ENCODE data around the gene STK16.

STK16 gene

DNA sequence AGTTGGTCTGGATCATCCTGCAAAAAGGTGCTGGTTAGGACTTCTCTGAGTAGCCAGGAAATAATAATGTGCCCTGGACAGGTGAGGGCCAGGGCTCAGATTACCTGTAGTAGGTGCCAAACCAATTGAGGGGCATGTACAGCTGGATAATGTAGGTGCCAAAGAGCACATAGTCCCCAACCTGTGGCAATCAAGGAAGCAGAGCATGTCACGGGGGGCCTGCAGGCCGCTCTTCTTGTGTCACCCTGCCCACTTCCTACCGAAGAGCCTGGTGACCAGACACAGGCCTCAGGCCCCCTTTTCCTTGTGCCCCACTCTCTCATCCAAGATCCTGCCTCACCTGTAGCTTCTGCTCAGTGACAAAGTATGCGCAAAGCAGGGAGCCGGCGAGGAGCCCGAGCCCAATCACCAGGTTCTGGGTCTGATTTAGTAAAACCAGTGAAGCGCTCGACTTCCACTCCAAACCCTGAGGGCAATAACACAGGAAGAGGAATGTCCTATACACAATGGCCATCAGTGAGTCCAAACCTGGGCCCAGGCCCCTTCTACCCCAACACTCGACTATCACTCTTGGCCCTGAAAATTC, 31.7 kb upstream of the STK16 start:
- no peak for DNase-seq (ENCODE audit: low read depth in 2 of 2)

DNA sequence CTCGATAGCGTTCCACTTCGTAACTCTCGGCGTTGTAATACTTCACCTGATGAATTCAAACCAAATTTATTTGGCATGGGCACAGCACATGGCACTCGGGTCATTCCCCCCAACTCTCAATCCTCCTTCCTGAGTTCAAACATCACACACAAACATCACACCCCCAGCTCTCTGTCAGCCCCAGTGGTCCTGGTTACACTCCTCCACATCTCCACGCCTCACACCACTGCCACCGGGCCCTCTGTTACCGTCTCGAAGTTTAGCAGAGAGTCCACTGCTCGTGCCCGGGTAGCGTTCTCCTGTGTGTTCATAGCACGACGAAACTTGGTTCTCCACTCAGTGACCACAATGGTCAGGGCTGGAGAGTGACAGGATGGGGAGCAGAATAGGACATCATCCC, 31.1 kb upstream of the STK16 start:
- DNase-seq (ENCODE audit: low read depth in 2 of 2): no peak

DNA sequence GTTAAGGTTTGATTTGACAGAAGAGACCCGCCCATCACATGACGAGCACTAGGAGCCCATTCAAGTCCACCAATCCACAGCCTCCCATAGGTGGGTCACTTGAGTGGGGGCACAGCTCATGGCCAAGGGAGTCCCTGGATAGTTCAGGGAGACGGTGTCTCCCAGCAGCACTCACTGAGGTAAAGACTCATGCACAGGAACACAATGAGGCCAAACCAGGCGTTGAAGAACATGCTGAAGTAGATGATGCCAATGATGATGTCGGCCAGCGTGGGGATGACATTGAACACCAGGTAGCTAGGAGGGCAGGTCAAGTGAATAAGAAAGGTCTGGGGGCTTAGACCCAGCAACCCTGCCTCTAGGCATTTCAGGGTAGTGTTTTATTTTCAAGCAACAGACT, 30.5 kb upstream of the STK16 start:
- DNase-seq (ENCODE audit: low read depth in 2 of 2): no peak

DNA sequence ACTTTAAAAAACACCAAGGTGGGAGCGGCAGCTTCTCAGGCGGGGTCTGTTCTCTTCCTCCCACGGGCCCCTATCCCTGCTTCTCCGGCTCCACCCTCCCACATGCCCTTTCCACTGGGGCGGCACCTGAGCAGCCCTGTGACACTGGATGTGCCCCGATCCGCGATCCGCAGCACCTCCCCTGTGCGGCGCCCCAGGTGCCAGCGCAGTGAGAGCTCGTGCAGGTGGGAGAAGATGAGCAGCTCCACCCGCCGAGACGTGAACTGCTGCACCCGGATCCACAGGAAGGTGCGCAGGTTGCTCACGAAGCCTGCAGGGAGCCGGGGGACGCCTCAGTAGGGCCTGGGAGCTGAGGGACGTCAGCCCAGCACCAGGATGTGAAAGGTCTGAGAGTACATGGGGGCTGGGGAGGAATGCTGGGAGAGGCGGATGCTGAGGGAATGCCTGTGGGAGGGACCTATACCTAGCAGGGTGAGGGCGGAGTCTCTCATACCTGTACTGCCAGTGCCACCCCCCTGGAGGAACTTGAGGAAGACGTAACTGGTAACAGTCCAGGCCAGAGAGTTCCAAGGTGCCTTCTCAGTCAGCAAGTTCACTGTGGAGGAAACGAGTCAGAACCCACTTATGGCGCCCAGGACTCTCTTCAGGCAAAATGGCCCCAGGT, 29.3 kb upstream of the STK16 start:
- no peak for DNase-seq (ENCODE audit: low read depth in 2 of 2)

DNA sequence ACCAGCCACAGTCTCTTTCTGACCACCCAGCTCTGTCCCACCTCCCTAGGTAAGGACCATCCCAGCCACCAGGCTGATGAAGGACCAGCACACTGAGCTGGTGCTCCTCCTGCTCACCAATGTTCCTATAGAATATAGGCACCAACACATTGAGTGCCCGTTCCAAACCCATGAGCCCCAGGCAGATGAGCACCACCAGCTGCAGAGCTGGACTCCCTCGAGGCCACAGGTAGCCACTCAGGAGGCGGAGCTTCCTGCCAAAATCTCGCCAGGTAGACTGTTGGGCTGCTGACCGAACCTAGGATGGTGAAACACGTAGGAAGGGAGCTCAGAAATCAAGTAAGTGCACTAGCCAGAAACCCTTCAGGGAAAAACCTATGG, 28.8 kb upstream of the STK16 start:
- DNase-seq (ENCODE audit: low read depth in 2 of 2): no peak

DNA sequence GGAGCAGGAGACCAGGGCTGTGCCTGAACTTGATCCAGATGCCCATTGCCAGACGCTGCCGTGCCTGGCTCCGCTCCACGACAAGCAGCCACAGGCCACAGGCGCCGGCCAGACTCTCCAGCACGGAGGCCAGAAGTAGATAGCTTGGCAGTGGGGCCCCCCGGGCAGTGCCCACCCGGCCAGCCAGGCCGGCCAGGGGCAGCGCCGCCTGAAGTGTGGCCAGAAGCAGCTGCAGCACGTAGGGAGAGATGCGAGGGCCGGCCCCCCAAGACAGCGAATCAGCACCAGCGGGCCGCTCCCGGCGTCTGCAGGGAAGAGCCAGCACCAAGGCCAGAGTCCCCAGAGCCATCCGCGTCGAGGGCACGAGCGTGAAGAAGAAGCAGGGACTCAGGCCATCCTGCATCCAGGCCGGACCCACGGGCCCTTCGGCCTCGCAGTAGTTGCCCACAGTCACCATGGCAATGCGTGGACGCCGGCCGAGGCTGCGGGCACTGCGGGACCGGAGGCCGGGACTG, 27.0 kb upstream of the STK16 start:
- no peak for DNase-seq (ENCODE audit: low read depth in 2 of 2)

DNA sequence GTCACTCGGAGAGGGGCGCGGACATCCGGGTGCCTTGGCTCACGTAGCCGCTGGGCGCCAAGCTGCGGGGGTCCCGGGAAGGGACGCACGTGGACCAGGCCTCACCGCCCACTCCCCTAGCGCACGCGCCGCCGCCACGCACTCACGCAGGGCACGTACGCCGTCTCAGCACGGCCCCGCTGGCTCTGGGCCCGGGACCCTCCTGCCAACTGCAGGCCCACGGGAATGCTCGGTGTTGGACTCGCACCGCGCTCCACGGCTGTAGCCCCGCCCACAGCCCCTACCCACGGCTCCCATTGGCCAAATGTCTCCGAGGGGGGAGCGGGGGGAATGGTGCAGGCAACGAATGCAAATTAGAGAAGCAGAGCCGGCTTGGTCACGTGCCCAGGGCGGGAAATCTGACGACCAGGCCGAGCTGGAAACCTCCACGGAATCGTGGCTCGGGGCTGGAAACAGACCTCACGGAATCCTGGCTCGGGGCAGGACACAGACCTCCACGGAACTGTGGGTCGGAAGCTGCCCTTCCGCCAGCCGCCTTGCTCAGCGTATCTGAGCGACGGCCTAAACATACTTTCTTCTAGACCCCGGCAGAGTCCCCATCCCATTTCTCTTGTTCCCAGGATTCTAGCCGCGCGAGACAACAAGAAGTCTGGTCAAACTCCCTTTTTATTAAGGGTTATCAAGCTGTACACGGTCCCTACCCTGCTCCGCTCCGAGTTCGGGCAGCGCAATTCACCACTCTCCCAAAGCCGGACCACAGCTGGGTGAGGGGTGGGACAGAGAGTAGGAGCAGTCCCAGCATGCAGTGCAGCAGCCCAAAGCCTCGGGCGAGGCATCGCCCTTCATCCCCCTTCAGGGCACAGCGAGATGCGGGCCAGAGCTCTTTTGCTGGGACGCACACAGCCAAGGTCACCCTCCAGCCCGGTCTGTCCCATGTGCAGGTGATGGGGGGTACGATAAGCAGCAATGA, 26.3 kb upstream of the STK16 start, which contains the start of gene ABCB6:
Gene ABCB6 (minus strand): TSS at position 227 of the 970 bp plus-strand sequence. CDS start 285 bp downstream, outside the sequence.
- DNase-seq (ENCODE audit: low read depth in 2 of 2): peak; percentile 57 to 83

DNA sequence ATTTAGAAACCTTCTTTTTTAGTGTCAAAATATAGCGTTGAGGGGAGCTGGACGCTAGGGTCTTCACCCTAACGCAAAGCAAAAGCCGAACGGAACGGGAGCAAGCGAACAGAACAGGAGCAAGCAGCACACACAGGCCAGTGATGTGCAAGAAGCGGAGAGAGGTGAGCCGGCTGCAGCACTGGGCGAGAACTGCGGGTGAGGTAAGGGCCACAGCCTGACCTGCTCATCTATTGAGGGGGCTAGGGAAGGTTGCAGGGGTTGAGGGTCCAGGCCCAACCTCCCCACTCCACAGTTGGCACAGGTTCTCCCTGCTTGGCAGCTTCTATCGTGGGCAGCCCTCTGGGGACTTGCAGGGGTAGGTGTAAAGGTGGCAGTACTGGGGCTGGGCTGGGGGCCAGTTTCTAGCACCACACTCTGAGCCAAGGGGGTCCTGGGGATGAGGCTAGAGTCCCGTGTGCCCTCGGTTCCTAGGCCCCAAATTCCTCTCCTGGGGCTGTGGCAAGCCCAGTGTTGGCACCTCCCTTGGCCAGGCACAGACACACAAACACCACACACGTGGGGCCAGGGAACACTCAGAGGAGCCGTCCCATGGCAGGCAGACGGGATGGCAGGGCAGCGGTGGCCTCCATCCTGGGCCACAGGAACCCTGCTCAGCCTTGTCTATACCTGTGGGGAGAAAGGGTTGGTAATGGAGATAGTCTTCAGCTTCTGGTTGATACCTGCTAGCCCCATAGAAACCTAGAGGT, 25.3 kb upstream of the STK16 start:
- DNase-seq (ENCODE audit: low read depth in 2 of 2): no peak

DNA sequence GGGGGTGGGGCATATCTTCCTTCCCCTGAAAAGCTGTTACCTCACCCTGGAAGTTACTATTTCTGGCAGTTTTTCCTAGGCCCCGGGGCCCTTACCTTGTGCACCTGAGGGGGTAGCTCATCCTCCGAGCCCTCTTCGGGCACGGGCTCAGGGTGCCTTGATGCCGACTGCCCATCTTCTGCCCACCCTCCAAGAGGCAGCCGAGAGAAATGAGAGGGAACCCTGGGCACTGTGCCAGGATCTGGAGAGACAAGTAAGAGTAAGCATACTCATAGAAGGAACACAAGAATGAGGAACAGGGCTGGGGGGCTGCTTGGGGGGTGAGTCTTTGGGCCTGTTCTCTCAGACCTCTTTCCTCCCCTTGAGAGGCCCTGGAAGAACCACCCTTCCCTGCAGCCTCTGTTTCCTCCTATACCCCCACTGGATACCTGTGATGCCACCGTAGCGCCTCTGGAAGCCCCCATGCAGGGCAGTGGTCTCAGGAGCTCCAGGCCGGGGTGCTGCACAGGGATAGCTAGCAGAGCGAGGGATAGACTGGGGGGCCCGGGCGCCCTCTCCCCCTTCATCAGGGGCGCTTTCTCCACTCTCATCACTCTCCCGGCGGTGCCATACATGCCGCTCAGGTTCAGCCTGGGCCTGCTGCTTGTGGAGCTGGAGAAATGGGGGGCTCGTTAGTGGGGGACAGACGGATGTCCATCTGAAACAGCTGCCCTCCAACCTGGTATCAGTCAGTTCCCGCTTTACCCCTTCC, 24.5 kb upstream of the STK16 start:
- no peak for DNase-seq (ENCODE audit: low read depth in 2 of 2)

DNA sequence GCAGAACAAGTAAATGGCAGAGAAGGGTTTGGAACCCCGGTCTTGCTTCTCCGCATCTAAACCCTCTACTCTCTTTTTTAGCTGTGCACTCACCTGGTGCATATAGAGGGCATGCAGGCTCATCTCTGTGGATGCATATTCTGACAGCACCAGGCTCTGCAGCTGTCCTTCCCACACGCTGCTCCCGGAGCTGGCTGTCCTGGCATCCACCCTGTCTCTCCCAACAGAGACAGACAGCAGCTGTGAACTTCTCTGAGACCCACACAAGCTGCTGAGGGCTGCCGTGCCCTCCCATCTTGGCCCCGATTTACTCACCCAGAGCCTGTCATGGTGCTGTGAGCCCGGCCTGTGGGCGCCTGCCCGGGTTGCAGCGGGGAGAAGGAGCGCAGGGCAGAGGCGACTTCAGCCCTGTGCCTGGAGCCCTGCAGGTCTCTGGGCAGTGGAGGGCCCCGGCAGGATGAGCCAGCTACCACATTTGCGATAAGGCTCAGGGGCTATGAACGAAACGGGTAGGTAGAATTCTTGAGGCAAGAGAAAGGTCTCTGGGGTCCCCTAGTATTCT, 23.2 kb upstream of the STK16 start:
- no peak for DNase-seq (ENCODE audit: low read depth in 2 of 2)

DNA sequence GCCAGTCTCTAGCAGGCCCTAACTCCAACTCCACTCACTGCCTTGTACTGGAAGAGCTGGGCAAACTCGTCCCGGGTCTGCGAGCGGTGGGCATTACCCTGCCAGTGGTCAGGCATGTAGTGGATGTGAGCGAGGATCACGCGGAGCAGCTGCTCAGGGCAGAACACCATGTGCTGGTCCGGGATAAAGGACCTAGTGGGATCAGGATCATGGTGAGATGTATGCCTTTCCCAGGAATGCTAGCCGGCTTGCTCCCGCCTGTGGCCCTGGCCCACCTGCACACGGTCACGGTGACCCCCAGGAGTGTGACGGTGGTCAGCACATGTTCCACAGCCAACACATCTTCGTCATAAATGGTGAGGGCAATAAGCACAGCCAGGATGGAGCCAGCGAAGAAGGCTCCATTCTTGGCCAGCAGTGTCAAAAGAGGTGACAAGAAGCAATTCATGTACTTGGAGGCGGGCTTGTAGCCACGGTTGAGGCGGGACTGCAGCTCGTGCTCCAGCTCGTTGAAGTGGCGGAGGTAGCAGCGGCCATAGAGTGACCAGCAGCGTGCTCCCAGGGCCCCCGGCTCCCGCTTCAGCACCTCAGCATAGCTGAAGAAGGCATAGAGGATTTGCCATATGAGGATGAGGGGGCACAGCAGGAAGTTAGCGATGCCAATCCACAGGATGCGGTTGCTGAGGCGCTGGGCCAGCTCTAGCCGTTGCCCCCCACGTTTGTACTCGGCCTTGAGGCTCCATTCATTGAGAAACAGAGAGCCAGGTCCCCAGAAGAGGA, 21.3 kb upstream of the STK16 start:
- DNase-seq (ENCODE audit: low read depth in 2 of 2): no peak

DNA sequence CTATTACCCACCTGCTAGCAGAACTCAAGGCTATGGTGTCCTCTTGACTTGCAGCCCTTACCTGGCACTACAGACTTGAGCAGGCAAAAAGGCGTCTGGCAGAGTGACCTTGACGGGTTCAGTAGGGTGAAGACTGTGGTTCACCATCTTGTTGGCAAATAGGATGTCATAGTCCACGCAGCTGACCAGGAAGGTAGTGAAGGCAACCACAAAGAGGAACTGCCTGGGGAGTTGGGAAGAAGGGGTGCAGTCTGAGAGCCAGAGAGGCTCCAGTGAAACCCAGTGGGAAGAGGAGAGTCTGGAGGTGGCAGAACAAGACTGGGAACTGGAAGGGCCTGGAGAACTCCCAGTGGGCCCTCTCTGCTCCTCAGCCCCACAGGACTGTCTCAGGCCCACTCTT, 19.9 kb upstream of the STK16 start:
- DNase-seq (ENCODE audit: low read depth in 2 of 2): no peak

DNA sequence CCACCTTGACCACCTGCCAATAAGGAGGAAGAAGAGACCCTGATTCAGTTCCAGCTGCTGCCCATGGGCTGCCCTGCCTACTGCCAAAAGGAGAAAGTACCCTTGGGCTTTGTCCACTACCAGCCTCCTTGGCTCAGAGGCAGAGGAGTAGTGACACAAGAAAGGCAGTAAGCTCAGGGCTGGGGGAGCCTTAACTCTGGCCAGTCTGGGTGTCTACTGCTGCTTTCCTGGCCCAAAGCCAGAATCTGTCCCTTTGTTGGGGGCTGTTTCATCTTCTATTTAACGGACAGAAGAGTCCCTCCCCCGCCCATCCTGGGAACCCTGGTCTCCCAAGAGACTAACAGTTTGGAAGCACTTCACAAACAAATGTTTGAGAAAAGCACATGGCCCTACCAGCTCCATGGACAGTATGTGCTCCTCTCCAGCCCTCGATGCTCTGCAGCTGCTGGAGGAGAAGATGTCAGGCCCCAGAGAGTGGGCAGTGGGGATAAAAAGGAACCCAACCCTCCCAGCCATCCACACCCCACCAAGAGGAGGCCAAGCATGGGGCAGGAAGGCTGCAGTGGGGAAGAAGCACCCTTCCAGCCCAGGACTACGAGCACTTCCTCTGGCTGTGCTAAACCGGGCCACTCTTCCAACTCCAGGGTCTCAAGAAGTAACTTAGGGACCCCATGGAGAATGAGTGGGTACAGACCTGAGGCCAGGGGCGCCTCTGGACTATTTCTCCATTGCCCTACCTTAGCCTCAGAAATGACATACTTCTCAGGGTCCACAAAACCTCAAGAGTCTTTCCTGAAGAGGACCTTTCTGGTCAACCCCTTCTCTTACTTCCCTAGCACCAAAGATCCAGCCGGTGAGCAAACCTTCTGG, 17.0 kb upstream of the STK16 start:
- DNase-seq (ENCODE audit: low read depth in 2 of 2): no peak

DNA sequence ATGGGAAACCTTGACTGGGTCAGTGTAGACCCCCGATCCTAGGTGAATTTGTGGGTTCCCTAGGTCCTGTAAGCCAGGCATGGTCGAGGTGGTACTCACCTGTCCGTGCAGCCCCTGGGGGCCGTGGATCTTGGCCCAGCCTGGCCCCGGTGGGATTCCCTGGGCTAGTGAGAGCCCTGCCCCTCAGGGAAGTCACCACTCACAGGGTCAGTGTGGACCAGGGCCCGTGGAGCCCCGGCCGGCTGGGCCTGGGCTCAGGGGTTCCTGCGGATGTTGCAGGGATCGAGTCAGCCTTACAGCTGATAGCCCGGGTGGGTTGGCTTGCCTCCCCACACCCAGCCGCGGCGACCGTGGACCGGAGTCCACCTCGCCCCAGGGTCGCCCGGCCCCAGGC, 16.4 kb upstream of the STK16 start:
- no peak for DNase-seq (ENCODE audit: low read depth in 2 of 2)

DNA sequence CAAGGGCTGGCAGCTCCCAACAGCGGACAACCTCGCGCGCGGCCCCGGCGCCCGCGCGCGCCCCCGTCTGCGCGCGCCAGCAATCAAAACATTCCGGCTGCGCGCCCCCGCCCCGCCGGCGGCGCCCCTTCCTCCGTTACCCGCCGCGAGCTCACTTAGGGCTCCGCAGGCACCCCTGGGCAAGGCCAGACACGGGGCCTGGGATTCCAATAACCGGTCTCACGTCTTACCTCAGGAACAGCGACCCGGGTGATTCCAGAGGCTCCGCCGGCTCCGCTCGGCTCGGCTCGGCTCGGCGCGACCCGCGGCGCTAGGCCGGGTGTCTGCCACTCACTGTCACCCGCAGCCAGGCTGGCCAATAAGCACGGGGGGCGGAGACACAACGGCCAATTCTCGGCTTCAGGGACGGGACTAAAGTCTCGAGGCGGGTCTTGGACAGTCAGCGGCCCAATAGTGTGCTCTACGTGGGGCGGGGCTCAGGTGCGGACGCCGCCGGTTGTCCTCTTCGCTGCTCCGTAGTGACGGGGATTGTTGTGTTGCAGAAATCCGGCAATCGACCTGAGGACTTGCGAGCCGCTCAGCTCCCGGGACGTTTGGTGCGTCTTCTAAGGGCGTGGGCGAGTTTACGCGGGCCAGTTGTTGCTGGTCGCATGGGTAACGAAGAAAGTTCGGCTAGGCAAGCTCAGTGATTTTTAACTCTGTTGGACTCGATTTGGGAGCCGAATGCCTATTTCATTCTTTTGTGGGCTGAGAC, 15.8 kb upstream of the STK16 start, which contains the start of the genes ANKZF1 and ATG9A:
Gene ANKZF1 (plus strand): TSS at position 502 of the 754 bp plus-strand sequence. CDS start 452 bp downstream, outside the sequence.
Gene ATG9A (minus strand): TSS at position 332 of the 754 bp plus-strand sequence. CDS start 1,612 bp downstream, outside the sequence.
- peak; percentile 93 to 95 for DNase-seq (ENCODE audit: low read depth in 2 of 2)

DNA sequence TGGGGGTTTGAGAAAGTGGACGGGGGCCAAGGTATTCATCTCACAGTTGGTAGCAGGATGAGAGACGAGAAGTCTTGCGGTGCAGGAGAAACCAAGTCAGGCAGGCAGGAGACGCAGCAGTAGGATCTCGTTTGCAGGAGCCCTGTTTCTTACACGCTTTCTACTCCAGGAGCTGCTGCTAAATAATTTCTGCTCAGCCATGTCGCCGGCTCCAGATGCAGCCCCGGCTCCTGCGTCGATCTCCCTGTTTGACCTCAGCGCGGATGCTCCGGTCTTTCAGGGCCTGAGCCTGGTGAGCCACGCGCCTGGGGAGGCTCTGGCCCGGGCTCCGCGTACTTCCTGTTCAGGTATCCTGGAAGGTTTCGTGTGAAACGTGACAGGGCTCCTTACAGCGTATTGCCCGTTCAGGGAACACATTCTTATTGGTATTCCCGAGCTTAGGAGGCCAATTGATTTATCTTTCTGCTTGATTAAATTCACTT, 15.2 kb upstream of the STK16 start:
- no peak for DNase-seq (ENCODE audit: low read depth in 2 of 2)

DNA sequence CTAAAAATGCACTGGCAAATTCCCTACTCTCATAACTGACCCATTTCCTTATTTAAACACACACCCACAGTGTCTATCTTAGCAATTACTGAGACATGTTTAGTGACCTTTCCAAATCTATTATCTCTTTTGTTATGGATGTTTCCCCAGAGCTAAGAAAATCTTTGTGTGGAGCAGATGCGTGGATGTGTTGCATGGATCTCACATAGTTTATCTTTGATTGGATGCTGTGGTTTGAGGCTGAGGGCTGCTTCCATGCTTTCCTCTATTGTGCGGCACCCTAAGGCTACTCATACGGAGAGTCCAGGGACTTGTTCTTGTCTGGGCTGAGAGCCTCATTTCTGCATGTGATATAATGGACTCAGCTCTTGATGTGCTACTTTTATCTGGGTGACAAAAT, 10.9 kb upstream of the STK16 start:
- no peak for DNase-seq (ENCODE audit: low read depth in 2 of 2)

DNA sequence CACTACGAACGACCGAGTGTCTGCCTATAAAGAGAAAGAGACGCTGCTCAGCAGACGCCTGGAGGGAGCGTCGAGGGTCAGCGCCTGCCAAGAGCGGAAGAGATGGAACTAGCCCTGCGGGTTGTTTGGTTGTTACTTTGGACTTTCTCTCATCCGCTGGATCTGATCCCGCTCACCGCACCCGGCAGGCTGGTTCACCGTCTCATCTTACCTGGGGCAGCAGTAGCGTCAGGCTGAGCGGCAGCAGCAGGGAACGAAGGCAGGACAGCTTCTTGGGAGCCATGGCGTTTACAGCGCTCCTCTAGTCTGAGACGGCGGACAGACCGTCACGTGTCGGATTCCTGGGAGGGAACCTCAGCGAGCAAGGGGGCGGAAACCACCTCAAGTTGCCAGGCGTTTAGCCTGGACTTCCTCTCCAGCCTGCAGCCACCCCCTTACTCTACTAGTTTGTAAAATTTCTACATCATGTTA, 2.0 kb upstream of the STK16 start:
- no peak for DNase-seq (ENCODE audit: low read depth in 2 of 2)
